Measurements from ENCODE around the gene CLCC1.

The CLCC1 gene

DNA sequence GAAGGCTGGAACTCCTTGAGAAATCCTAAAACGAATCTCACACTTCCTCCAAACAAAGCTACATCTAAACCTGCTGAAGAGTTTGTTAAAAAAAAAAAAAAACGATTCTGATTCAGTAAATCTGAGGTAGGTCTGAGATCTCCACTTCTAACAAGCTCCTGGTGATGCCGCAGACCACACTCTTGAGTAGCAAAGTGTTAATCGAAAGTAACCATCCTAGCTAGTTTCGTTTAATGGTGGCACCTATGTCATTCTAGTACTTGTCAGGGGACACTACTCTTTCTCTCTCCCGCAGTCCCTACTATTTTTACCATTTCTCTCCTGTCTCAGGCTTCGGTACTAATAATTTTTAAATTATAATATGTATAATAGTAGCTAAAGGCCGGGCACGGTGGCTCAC is 2.1 kb downstream of the CLCC1 start:
- Histone ChIP-seq H3K4me3 (ENCODE audit: insufficient read depth, low read depth, low read length, poor library complexity, severe bottlenecking) (no peak overlapping the region), H3K36me3 (ENCODE audit: control insufficient read depth, insufficient read depth, low read length) (no peaks in the 10 kb centered on the region), H3K9me3 (ENCODE audit: control insufficient read depth, low read length) (no peaks in the 10 kb centered on the region), H3K27me3 (replicated peaks; ENCODE audit: control insufficient read depth, insufficient read depth, low read length, poor library complexity, severe bottlenecking) (no peaks in the 10 kb centered on the region), H3K4me1 (ENCODE audit: control insufficient read depth, insufficient read depth, low read length, poor library complexity, severe bottlenecking) (peaks cover 27% of the 10 kb centered on the region), H3K27ac (ENCODE audit: insufficient read depth, low read length, poor library complexity, severe bottlenecking) (no peak overlapping the region)
- no peak for DNase-seq

DNA sequence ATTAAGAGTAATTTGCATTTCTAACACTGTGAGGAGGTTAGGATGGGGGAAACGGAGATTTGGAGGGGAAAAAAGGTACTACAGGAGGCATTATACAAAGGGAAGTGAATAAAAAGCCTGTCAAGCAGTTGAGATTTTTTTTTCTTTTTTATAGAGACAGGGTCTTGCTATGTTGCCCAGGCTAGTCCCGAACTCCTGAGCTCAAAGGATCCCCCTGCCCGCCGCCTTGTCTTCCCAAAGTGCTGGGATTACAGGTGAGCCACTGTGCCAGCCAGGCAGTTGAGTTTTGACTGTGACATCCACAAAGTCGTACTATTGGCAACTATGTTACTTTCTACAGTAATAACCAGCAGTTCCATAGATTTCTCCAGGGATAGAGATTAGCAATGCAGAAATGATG is 2.6 kb downstream of the CLCC1 start:
- no peaks in the 10 kb centered on the region for H3K9me3 ChIP-seq (ENCODE audit: control insufficient read depth, low read length)
- H3K27me3 ChIP-seq (replicated peaks; ENCODE audit: control insufficient read depth, insufficient read depth, low read length, poor library complexity, severe bottlenecking) = no peaks in the 10 kb centered on the region
- peaks cover 27% of the 10 kb centered on the region for H3K4me1 ChIP-seq (ENCODE audit: control insufficient read depth, insufficient read depth, low read length, poor library complexity, severe bottlenecking)
- DNase-seq = no peak
- no peaks in the 10 kb centered on the region for H3K36me3 ChIP-seq (ENCODE audit: control insufficient read depth, insufficient read depth, low read length)
- no peak overlapping the region for H3K4me3 ChIP-seq (ENCODE audit: insufficient read depth, low read depth, low read length, poor library complexity, severe bottlenecking)
- H3K27ac ChIP-seq (ENCODE audit: insufficient read depth, low read length, poor library complexity, severe bottlenecking) = no peak overlapping the region

DNA sequence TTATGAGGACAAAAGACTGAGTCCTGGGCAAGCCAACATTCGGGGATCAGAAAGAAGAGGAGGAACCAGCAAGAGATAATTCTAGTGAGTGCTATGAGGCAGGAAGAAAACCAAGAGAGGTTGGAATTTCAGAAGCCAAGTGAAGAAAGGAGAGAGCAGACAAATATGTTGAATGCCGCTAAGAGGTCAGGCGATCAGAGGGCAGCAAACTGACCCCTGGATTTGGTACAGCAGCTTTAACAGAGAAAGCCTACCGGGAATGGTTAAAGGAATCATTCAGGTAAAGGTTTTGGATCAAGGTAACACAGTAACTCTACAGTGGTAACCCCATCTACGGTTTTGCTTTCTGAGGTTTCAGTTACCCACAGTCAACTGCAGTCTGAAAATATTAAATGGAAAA is 5.4 kb downstream of the CLCC1 start:
- Histone ChIP-seq H3K4me1 (ENCODE audit: control insufficient read depth, insufficient read depth, low read length, poor library complexity, severe bottlenecking) (peaks cover 23% of the 10 kb centered on the region), H3K9me3 (ENCODE audit: control insufficient read depth, low read length) (no peaks in the 10 kb centered on the region), H3K36me3 (ENCODE audit: control insufficient read depth, insufficient read depth, low read length) (no peaks in the 10 kb centered on the region), H3K4me3 (ENCODE audit: insufficient read depth, low read depth, low read length, poor library complexity, severe bottlenecking) (no peak overlapping the region), H3K27ac (ENCODE audit: insufficient read depth, low read length, poor library complexity, severe bottlenecking) (no peak overlapping the region), H3K27me3 (replicated peaks; ENCODE audit: control insufficient read depth, insufficient read depth, low read length, poor library complexity, severe bottlenecking) (no peaks in the 10 kb centered on the region)
- no peak for DNase-seq

DNA sequence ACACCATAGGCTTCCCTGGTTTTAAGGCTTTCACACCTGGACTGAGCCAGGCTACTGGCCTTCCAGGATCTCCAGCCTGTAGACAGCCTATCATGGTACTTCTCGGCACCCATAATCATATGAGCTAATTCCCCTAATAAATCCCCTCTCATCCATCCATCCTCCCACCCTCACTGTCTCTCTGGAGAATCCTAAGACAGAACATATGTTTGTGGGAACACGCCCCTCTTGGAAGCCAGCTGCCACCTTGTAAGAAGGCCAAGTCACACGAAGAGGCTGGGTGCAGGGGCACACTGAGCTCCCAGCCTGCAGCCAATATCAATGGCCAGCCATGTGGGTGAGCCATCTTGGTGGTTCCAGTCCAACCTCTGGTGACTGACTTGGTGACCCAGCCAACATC is 7.4 kb downstream of the CLCC1 start:
- DNase-seq = no peak
- H3K36me3 ChIP-seq (ENCODE audit: control insufficient read depth, insufficient read depth, low read length) = no peaks in the 10 kb centered on the region
- H3K9me3 ChIP-seq (ENCODE audit: control insufficient read depth, low read length) = no peaks in the 10 kb centered on the region
- H3K27ac ChIP-seq (ENCODE audit: insufficient read depth, low read length, poor library complexity, severe bottlenecking) = no peak overlapping the region
- H3K27me3 ChIP-seq (replicated peaks; ENCODE audit: control insufficient read depth, insufficient read depth, low read length, poor library complexity, severe bottlenecking) = no peaks in the 10 kb centered on the region
- H3K4me1 ChIP-seq (ENCODE audit: control insufficient read depth, insufficient read depth, low read length, poor library complexity, severe bottlenecking) = peaks cover 15% of the 10 kb centered on the region
- H3K4me3 ChIP-seq (ENCODE audit: insufficient read depth, low read depth, low read length, poor library complexity, severe bottlenecking) = no peak overlapping the region

DNA sequence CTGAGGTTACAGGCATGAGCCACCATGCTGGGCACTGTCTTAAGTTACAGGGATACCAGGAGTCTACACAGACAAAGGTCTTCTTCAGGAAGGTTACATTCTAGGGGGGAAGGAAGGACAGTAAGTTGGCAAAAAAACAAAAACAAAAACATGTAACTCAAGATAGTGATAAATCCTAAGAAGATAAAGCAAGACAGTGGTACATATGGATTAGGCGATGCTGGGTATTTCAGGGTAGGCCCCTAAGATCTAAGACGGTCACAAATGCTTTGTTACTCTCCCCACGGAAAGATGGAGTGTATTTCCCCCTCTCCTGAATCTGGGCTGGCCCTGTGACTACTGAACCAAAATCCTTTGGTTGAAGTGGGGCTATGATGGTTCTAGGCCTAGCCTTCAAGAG is 8.2 kb downstream of the CLCC1 start:
- Histone ChIP-seq H3K36me3 (ENCODE audit: control insufficient read depth, insufficient read depth, low read length) (no peaks in the 10 kb centered on the region), H3K4me3 (ENCODE audit: insufficient read depth, low read depth, low read length, poor library complexity, severe bottlenecking) (no peak overlapping the region), H3K27me3 (replicated peaks; ENCODE audit: control insufficient read depth, insufficient read depth, low read length, poor library complexity, severe bottlenecking) (no peaks in the 10 kb centered on the region), H3K9me3 (ENCODE audit: control insufficient read depth, low read length) (no peaks in the 10 kb centered on the region), H3K27ac (ENCODE audit: insufficient read depth, low read length, poor library complexity, severe bottlenecking) (no peak overlapping the region), H3K4me1 (ENCODE audit: control insufficient read depth, insufficient read depth, low read length, poor library complexity, severe bottlenecking) (peaks cover 15% of the 10 kb centered on the region)
- DNase-seq = no peak

DNA sequence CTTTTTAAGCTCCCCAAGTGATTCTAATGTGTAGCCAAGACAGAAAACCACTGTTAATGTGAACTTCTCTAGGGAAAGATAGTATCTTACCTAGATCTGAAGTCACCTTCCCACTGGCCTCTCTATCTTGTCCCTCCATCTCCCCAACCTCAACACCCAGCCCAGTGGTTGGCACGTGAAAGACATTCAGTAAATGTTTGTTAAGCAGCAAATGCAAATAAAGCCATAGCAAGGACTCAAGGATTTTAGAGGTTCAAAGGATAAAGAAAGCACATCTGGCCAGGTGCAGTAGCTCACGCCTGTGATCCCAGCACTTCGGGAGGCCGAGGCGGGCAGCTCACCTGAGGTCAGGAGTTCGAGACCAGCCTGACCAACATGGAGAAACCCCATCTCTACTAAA is 9.8 kb downstream of the CLCC1 start:
- Histone ChIP-seq H3K4me3 (ENCODE audit: insufficient read depth, low read depth, low read length, poor library complexity, severe bottlenecking) (no peak overlapping the region), H3K27ac (ENCODE audit: insufficient read depth, low read length, poor library complexity, severe bottlenecking) (no peak overlapping the region)
- DNase-seq = no peak

DNA sequence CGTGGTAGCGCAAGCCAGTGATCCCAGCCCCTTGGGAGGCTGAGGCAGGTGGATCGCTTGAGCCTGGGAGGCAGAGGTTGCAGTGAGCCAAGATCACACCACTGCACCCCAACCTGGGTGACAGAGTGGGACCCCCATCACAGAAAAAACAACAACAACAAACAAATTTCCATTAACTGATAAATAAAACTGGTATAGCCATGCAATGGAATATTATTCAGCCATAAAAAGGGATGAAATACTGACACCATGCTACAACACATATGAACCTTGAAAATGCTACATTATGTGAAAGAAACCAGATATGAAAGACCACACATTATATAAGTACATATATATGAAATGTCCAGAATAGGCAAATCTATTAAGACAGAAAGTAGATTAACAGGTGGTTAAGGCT is 12.0 kb downstream of the CLCC1 start:
- Histone ChIP-seq H3K27ac (ENCODE audit: insufficient read depth, low read length, poor library complexity, severe bottlenecking) (no peak overlapping the region), H3K4me3 (ENCODE audit: insufficient read depth, low read depth, low read length, poor library complexity, severe bottlenecking) (no peak overlapping the region), H3K36me3 (ENCODE audit: control insufficient read depth, insufficient read depth, low read length) (no peaks in the 10 kb centered on the region), H3K9me3 (ENCODE audit: control insufficient read depth, low read length) (no peaks in the 10 kb centered on the region), H3K4me1 (ENCODE audit: control insufficient read depth, insufficient read depth, low read length, poor library complexity, severe bottlenecking) (no peaks in the 10 kb centered on the region), H3K27me3 (replicated peaks; ENCODE audit: control insufficient read depth, insufficient read depth, low read length, poor library complexity, severe bottlenecking) (no peaks in the 10 kb centered on the region)
- no peak for DNase-seq

More for the DNA sequence above, 9.8 kb downstream of the CLCC1 start:
- peaks cover 15% of the 10 kb centered on the region for H3K4me1 ChIP-seq (ENCODE audit: control insufficient read depth, insufficient read depth, low read length, poor library complexity, severe bottlenecking)
- no peaks in the 10 kb centered on the region for H3K9me3 ChIP-seq (ENCODE audit: control insufficient read depth, low read length)
- no peaks in the 10 kb centered on the region for H3K36me3 ChIP-seq (ENCODE audit: control insufficient read depth, insufficient read depth, low read length)
- no peaks in the 10 kb centered on the region for H3K27me3 ChIP-seq (replicated peaks; ENCODE audit: control insufficient read depth, insufficient read depth, low read length, poor library complexity, severe bottlenecking)

DNA sequence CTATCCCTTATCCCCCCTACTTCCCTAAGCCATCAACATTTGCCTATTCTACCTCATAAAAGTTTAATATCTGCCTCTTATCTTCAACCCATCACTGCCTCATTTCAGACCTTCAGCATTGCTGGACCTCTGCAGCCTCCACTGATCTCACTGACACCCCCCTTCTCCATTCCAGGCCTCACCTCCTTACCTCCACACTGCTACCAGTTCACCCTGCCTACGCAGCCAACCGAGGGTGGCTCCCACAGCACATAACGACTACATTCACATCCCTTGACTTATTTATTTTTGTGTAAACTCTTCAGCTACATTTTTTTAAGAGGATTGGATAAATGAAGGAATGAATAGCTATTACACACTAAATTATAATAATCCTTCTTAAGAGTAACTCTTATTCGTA is 14.2 kb downstream of the CLCC1 start:
- Histone ChIP-seq H3K4me1 (ENCODE audit: control insufficient read depth, insufficient read depth, low read length, poor library complexity, severe bottlenecking) (no peaks in the 10 kb centered on the region), H3K36me3 (ENCODE audit: control insufficient read depth, insufficient read depth, low read length) (peaks cover 2% of the 10 kb centered on the region), H3K27ac (ENCODE audit: insufficient read depth, low read length, poor library complexity, severe bottlenecking) (no peak overlapping the region), H3K27me3 (replicated peaks; ENCODE audit: control insufficient read depth, insufficient read depth, low read length, poor library complexity, severe bottlenecking) (no peaks in the 10 kb centered on the region), H3K4me3 (ENCODE audit: insufficient read depth, low read depth, low read length, poor library complexity, severe bottlenecking) (no peak overlapping the region), H3K9me3 (ENCODE audit: control insufficient read depth, low read length) (no peaks in the 10 kb centered on the region)
- DNase-seq = no peak

DNA sequence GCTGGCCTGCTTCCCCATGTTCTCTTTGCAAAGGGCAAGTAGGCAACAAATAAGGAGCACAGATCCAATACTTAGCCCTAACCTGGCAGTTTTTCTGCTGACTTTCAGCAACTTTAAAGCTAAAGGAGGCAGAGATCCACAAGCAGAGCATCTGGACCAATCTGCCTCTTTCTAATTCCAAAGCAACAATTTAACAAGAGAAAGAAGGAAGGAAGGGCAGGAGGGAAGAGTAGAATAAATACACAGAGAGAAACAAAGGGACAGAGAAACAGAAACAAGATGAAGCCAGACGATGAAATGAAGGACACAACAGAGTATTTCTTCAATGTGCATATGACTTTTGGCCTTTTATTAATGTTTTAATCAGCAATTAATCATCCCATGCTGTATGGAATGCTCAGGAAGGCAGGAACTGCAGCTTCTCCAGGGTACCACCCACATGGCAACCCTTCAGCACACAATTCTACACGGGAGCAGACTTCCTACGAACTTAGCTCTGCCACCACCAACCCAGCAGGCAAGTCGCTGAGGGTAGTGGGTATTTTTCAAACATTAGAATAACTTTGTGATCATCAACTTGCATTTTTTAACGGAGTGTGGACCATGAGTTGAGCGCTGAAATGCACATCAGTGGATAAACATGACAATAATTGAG is 15.3 kb downstream of the CLCC1 start:
- H3K27ac ChIP-seq (ENCODE audit: insufficient read depth, low read length, poor library complexity, severe bottlenecking) = no peak overlapping the region

DNA sequence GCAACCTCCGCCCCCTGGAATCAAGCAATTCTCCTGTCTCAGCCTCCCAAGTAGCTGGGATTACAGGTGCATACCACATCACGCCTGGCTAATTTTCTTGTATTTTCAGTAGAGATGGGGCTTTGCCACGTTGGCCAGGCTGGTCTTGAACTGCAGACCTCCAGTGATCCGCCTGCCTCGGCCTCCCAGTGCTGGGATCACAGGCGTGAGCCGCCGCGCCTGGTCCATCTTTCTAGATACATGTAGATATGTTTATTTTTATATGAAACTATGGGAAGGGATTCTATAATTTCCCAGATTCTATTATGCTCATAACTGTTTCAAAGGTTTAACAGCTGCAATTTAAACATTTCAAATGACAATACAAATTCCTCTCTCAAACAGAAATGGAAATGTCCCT is 27.1 kb downstream of the CLCC1 start:
- H3K4me3 ChIP-seq (ENCODE audit: insufficient read depth, low read depth, low read length, poor library complexity, severe bottlenecking) = no peak overlapping the region
- peaks cover 65% of the 10 kb centered on the region for H3K36me3 ChIP-seq (ENCODE audit: control insufficient read depth, insufficient read depth, low read length)
- H3K27me3 ChIP-seq (replicated peaks; ENCODE audit: control insufficient read depth, insufficient read depth, low read length, poor library complexity, severe bottlenecking) = no peaks in the 10 kb centered on the region
- no peaks in the 10 kb centered on the region for H3K4me1 ChIP-seq (ENCODE audit: control insufficient read depth, insufficient read depth, low read length, poor library complexity, severe bottlenecking)
- H3K9me3 ChIP-seq (ENCODE audit: control insufficient read depth, low read length) = no peaks in the 10 kb centered on the region
- H3K27ac ChIP-seq (ENCODE audit: insufficient read depth, low read length, poor library complexity, severe bottlenecking) = no peak overlapping the region
- DNase-seq = no peak

More for the DNA sequence above, 15.3 kb downstream of the CLCC1 start:
- peaks cover 10% of the 10 kb centered on the region for H3K36me3 ChIP-seq (ENCODE audit: control insufficient read depth, insufficient read depth, low read length)
- no peaks in the 10 kb centered on the region for H3K4me1 ChIP-seq (ENCODE audit: control insufficient read depth, insufficient read depth, low read length, poor library complexity, severe bottlenecking)
- H3K4me3 ChIP-seq (ENCODE audit: insufficient read depth, low read depth, low read length, poor library complexity, severe bottlenecking) = no peak overlapping the region
- DNase-seq = no peak
- no peaks in the 10 kb centered on the region for H3K9me3 ChIP-seq (ENCODE audit: control insufficient read depth, low read length)
- H3K27me3 ChIP-seq (replicated peaks; ENCODE audit: control insufficient read depth, insufficient read depth, low read length, poor library complexity, severe bottlenecking) = no peaks in the 10 kb centered on the region

Data from effector memory CD4-positive, alpha-beta T cell (primary cell).